Liver (tissue), 9 donors: Measurements from ENCODE around the gene CDC14A. TPM values are rescaled to one million over a fixed set of nuclear protein-coding genes. Genes with fewer than 3 reads are reported as not detected.

Experiments
- DNase-seq: peaks from one replicate; pipeline ENCODE4 v3.0.0-alpha.2; 2017; ENCODE audit warnings: low spot score
- H3K27ac ChIP-seq, 2 donors: one replicate each; pipeline ENCODE4 v1.7.0; 2013; ENCODE audit warnings: inconsistent platforms in 2 of 2, low read length in 2 of 2, control low read depth in 1 of 2, low read depth in 1 of 2, mild to moderate bottlenecking in 1 of 2
- H3K27me3 ChIP-seq, 4 donors: one replicate each; pipeline versions ENCODE4 v1.6.1 to v1.7.0; 2013; ENCODE audit warnings: low read length in 3 of 4, inconsistent platforms in 1 of 4, mild to moderate bottlenecking in 1 of 4, moderate library complexity in 1 of 4; ENCODE audit not compliant: control insufficient read depth in 4 of 4, insufficient read depth in 4 of 4
- H3K36me3 ChIP-seq, 4 donors: one replicate each; pipeline versions ENCODE4 v1.6.1 to v1.7.0; 2013; ENCODE audit warnings: low read length in 3 of 4, mild to moderate bottlenecking in 3 of 4, low read depth in 1 of 4, moderate library complexity in 1 of 4; ENCODE audit not compliant: control insufficient read depth in 4 of 4, insufficient read depth in 3 of 4
- H3K4me1 ChIP-seq, 4 donors: one replicate each; pipeline versions ENCODE4 v1.6.1 to v1.7.0; 2013; ENCODE audit warnings: low read length in 3 of 4, mild to moderate bottlenecking in 3 of 4, moderate library complexity in 1 of 4; ENCODE audit not compliant: control insufficient read depth in 4 of 4, insufficient read depth in 4 of 4
- H3K4me3 ChIP-seq, 3 donors: one replicate each; pipeline versions ENCODE4 v1.6.1 to v1.7.0; 2013; ENCODE audit warnings: low read length in 3 of 3, control low read depth in 1 of 3, low read depth in 1 of 3, mild to moderate bottlenecking in 1 of 3
- H3K9ac ChIP-seq, 2 donors: one replicate each; pipeline ENCODE4 v1.7.0; 2013; ENCODE audit warnings: low read length in 2 of 2, mild to moderate bottlenecking in 2 of 2, moderate library complexity in 2 of 2, control low read depth in 1 of 2, low read depth in 1 of 2
- H3K9me3 ChIP-seq, 4 donors: one replicate each; pipeline versions ENCODE4 v1.6.1 to v1.7.0; 2013; ENCODE audit warnings: low read length in 3 of 4; ENCODE audit not compliant: control insufficient read depth in 4 of 4
- EGR1 ChIP-seq, 2 donors: IDR thresholded peaks; 2 replicates each; pipeline ENCODE4 v1.6.1; 2016 to 2018; ENCODE audit warnings: antibody characterized with exemption in 2 of 2, low read depth in 2 of 2
- FOXA1 ChIP-seq: IDR thresholded peaks from 2 replicates; pipeline ENCODE4 v1.6.1; 2016; ENCODE audit warnings: antibody characterized with exemption
- FOXA2 ChIP-seq: IDR thresholded peaks from 2 replicates; pipeline ENCODE4 v1.6.1; 2016; ENCODE audit warnings: antibody characterized with exemption
- GABPA ChIP-seq, 2 donors: IDR thresholded peaks in 1 of 2; conservative IDR thresholded peaks in 1 of 2; 2 replicates each; pipeline ENCODE4 v1.6.1; 2016; ENCODE audit warnings: antibody characterized with exemption in 2 of 2, mild to moderate bottlenecking in 1 of 2, moderate library complexity in 1 of 2
- HNF4A ChIP-seq, 2 donors: conservative IDR thresholded peaks; 2 replicates each; pipeline ENCODE4 v1.6.1; 2016; ENCODE audit warnings: antibody characterized with exemption in 2 of 2, mild to moderate bottlenecking in 2 of 2
- HNF4G ChIP-seq: IDR thresholded peaks from 2 replicates; pipeline ENCODE4 v1.6.1; 2016; ENCODE audit warnings: antibody characterized with exemption
- JUND ChIP-seq, 2 donors: IDR thresholded peaks; 2 replicates each; pipeline ENCODE4 v1.6.1; 2016; ENCODE audit warnings: antibody characterized with exemption in 2 of 2
- RAD21 ChIP-seq, 2 donors: IDR thresholded peaks; 2 replicates each; pipeline ENCODE4 v1.6.1; 2016; ENCODE audit warnings: antibody characterized with exemption in 2 of 2, mild to moderate bottlenecking in 2 of 2
- RXRA ChIP-seq, 2 donors: IDR thresholded peaks; 2 replicates each; pipeline ENCODE4 v1.6.1; 2017 to 2018; ENCODE audit warnings: antibody characterized with exemption in 2 of 2, mild to moderate bottlenecking in 1 of 2
- SP1 ChIP-seq: IDR thresholded peaks from 2 replicates; pipeline ENCODE4 v1.6.1; 2018; ENCODE audit warnings: antibody characterized with exemption, mild to moderate bottlenecking
- TAF1 ChIP-seq: conservative IDR thresholded peaks from 2 replicates; pipeline ENCODE4 v1.6.1; 2016; ENCODE audit warnings: antibody characterized with exemption, mild to moderate bottlenecking
- YY1 ChIP-seq: IDR thresholded peaks from 2 replicates; pipeline ENCODE4 v1.6.1; 2016; ENCODE audit warnings: antibody characterized with exemption, mild to moderate bottlenecking
- WGBS: extraction: QIAGEN DNeasy Blood & Tissue Kit; methylation state at CpG from one replicate; pipeline ENCODE4 v1.1.7; 2013; 5-methylcytosine and 5-hydroxymethylcytosine counted together
- polyA plus RNA-seq, 2 donors: library from polyadenylated mRNA; stranded (reverse) in 1 of 2; unstranded in 1 of 2; fragments of 200-250 nt in 1 of 2; fragments of >200 nt in 1 of 2; fragmentation: Nextera tagmentation in 1 of 2; extraction: Ambion mirVana in 1 of 2; gene quantifications; one replicate each; pipeline versions ENCODE4 v1.2.1 to v1.2.3, GENCODE V29; 2013 to 2015
- total RNA-seq, 2 donors: library from RNA; depleted of rRNA; stranded (reverse); fragments of >200 nt; gene quantifications; one replicate each; pipeline ENCODE4 v1.2.3, GENCODE V29; 2014
- TF ChIP-seq, protein P1 (sequence below): IDR thresholded peaks from 2 replicates; pipeline ENCODE4 v1.6.1; 2016; ENCODE audit warnings: antibody characterized with exemption
- TF ChIP-seq, protein P2 (sequence below): IDR thresholded peaks from 2 replicates; pipeline ENCODE4 v1.6.1; 2016; ENCODE audit warnings: antibody characterized with exemption
- TF ChIP-seq, protein P3 (sequence below): IDR thresholded peaks from 2 replicates; pipeline ENCODE4 v1.6.1; 2016; ENCODE audit warnings: antibody characterized with exemption, mild to moderate bottlenecking
- TF ChIP-seq, protein P4 (sequence below): IDR thresholded peaks from 2 replicates; pipeline ENCODE4 v1.6.1; 2016; ENCODE audit warnings: antibody characterized with exemption
- TF ChIP-seq, protein P5 (sequence below): fragments of 150-350 bp; IDR thresholded peaks from 2 replicates; pipeline ENCODE4 v1.5.1; 2017; ENCODE audit warnings: improper control_type of control experiment, low read depth, low read length; ENCODE audit not compliant: missing input control
- donor health status: healthy.
- donor health status: healthy.
- donor health status: healthy.
- donor health status: healthy.
- donor health status: healthy.

The CDC14A gene
- total and polyA plus RNA-seq, 4 donors: 0.39 to 4.1 (median 2.6) TPM

DNA sequence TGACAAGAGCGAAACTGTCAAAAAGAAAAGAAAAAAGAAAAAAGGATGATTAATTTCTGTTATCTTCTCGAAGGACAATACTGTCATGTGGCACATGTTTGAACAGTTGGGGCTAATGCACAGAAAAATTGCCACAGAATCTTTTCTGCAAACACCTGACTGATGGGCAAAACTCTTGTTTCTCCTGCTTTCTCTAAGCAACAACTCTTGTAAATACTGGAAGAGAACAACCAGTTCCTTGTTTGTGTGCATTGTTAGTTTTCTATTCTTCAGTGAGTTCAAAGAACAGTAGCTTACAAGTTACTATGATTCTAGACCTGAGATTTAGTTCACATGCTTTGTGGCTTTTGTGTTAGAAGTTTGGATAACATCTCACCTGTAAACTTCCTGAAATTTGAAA lies 60.7 kb downstream of the CDC14A start (continued):
- no peak for TF ChIP-seq GABPA (IDR thresholded peaks at IDR 0.05 in 1 of 2, conservative IDR thresholded peaks at IDR 0.05 in 1 of 2)

DNA sequence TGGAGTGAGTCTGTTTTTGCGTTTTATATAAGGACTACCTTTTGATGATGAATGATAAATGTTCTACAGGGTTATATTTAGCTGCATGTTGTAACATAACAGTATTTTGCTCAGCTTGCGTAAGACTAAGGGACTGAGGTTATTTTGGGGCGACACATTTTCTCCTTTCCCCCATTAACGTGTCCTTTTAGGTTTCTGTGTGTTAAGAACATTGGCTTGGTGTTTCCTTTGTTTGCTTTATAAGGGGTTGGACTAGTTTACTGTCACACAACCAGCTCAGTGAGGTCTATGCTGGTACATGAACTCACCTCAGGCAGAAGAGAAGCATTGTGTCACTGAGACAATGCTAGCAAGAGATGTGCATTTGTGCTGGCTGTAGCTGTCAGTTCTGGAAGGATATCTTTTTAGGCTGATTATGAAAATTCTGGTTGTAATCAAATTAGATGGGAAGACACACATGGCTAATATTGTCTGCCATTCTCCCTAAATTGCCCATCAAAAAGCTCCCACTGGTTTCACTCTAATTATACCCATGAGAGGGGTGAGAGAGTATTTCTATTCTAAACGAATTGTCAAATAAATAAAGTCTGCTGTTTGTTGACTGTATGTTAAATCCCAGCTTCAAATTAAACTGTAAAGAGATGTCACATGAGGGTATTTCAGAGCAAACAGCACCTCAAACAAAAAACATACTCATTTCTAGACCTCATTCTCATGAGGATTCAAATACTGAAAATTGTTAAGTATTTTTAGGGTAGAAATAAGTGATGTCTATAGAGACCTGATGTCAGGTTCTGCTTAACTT lies 62.6 kb downstream of the CDC14A start:
- no peak overlapping the region for H3K4me3 ChIP-seq
- no peak for TF ChIP-seq JUND (IDR thresholded peaks at IDR 0.05)
- TF ChIP-seq HNF4A (conservative IDR thresholded peaks at IDR 0.05): no peak
- TF ChIP-seq FOXA1: no peak
- no peak for TF ChIP-seq TAF1
- TF ChIP-seq GABPA (IDR thresholded peaks at IDR 0.05 in 1 of 2, conservative IDR thresholded peaks at IDR 0.05 in 1 of 2): no peak
- no peak for TF ChIP-seq HNF4G
- no peak for TF ChIP-seq RXRA (IDR thresholded peaks at IDR 0.05)
- TF ChIP-seq, protein P1, sequence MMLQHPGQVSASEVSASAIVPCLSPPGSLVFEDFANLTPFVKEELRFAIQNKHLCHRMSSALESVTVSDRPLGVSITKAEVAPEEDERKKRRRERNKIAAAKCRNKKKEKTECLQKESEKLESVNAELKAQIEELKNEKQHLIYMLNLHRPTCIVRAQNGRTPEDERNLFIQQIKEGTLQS: no peak
- TF ChIP-seq, protein P2, sequence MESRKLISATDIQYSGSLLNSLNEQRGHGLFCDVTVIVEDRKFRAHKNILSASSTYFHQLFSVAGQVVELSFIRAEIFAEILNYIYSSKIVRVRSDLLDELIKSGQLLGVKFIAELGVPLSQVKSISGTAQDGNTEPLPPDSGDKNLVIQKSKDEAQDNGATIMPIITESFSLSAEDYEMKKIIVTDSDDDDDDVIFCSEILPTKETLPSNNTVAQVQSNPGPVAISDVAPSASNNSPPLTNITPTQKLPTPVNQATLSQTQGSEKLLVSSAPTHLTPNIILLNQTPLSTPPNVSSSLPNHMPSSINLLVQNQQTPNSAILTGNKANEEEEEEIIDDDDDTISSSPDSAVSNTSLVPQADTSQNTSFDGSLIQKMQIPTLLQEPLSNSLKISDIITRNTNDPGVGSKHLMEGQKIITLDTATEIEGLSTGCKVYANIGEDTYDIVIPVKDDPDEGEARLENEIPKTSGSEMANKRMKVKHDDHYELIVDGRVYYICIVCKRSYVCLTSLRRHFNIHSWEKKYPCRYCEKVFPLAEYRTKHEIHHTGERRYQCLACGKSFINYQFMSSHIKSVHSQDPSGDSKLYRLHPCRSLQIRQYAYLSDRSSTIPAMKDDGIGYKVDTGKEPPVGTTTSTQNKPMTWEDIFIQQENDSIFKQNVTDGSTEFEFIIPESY: no peak
- no peak for TF ChIP-seq FOXA2
- TF ChIP-seq, protein P3, sequence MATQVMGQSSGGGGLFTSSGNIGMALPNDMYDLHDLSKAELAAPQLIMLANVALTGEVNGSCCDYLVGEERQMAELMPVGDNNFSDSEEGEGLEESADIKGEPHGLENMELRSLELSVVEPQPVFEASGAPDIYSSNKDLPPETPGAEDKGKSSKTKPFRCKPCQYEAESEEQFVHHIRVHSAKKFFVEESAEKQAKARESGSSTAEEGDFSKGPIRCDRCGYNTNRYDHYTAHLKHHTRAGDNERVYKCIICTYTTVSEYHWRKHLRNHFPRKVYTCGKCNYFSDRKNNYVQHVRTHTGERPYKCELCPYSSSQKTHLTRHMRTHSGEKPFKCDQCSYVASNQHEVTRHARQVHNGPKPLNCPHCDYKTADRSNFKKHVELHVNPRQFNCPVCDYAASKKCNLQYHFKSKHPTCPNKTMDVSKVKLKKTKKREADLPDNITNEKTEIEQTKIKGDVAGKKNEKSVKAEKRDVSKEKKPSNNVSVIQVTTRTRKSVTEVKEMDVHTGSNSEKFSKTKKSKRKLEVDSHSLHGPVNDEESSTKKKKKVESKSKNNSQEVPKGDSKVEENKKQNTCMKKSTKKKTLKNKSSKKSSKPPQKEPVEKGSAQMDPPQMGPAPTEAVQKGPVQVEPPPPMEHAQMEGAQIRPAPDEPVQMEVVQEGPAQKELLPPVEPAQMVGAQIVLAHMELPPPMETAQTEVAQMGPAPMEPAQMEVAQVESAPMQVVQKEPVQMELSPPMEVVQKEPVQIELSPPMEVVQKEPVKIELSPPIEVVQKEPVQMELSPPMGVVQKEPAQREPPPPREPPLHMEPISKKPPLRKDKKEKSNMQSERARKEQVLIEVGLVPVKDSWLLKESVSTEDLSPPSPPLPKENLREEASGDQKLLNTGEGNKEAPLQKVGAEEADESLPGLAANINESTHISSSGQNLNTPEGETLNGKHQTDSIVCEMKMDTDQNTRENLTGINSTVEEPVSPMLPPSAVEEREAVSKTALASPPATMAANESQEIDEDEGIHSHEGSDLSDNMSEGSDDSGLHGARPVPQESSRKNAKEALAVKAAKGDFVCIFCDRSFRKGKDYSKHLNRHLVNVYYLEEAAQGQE: no peak
- TF ChIP-seq SP1: no peak
- no peak for TF ChIP-seq YY1
- TF ChIP-seq EGR1 (IDR thresholded peaks at IDR 0.05; ENCODE audit: low read depth in 2 of 2): no peak
- TF ChIP-seq, protein P4, sequence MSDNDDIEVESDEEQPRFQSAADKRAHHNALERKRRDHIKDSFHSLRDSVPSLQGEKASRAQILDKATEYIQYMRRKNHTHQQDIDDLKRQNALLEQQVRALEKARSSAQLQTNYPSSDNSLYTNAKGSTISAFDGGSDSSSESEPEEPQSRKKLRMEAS: no peak
- no peak for TF ChIP-seq RAD21 (IDR thresholded peaks at IDR 0.05)
- TF ChIP-seq, protein P5, sequence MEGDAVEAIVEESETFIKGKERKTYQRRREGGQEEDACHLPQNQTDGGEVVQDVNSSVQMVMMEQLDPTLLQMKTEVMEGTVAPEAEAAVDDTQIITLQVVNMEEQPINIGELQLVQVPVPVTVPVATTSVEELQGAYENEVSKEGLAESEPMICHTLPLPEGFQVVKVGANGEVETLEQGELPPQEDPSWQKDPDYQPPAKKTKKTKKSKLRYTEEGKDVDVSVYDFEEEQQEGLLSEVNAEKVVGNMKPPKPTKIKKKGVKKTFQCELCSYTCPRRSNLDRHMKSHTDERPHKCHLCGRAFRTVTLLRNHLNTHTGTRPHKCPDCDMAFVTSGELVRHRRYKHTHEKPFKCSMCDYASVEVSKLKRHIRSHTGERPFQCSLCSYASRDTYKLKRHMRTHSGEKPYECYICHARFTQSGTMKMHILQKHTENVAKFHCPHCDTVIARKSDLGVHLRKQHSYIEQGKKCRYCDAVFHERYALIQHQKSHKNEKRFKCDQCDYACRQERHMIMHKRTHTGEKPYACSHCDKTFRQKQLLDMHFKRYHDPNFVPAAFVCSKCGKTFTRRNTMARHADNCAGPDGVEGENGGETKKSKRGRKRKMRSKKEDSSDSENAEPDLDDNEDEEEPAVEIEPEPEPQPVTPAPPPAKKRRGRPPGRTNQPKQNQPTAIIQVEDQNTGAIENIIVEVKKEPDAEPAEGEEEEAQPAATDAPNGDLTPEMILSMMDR: no peak
- H3K9me3 ChIP-seq: no peaks in the 10 kb centered on the region
- H3K9ac ChIP-seq: no peak overlapping the region
- H3K4me1 ChIP-seq: no peaks in the 10 kb centered on the region
- no peak overlapping the region for H3K27ac ChIP-seq
- no peaks in the 10 kb centered on the region for H3K36me3 ChIP-seq
- DNase-seq: no peak
- no peaks in the 10 kb centered on the region for H3K27me3 ChIP-seq
- 75% methylated on average over 5 of the region's 5 CpGs for WGBS
